ENCODE results near the gene P4HA3.

DNA sequence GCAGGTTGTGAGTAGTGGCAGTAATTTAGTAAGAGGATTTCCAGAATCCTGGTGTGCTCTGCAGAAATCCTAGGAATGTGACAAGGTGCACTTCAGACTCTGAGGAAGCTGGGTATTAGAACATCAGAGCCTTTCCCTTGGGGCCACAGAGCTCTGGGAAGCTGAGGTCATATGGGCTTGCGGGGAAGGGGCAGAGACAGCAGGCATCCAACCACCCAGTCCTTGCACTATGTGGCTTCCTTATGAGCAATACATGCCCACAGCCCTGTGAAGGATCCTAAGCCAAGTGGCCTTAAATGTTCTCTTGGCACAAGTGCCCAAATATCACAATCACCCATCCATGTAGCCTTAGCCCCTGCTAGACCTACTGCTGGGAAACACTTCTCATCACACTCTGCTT is 46.2 kb downstream of the P4HA3 start:
- TF ChIP-seq ZNF70 (CRISPR knock-in tag; IDR thresholded peaks at IDR 0.05) = no peak
- no peak for TF ChIP-seq OSR1 (CRISPR knock-in tag; IDR thresholded peaks at IDR 0.05)
- TF ChIP-seq, protein P1, sequence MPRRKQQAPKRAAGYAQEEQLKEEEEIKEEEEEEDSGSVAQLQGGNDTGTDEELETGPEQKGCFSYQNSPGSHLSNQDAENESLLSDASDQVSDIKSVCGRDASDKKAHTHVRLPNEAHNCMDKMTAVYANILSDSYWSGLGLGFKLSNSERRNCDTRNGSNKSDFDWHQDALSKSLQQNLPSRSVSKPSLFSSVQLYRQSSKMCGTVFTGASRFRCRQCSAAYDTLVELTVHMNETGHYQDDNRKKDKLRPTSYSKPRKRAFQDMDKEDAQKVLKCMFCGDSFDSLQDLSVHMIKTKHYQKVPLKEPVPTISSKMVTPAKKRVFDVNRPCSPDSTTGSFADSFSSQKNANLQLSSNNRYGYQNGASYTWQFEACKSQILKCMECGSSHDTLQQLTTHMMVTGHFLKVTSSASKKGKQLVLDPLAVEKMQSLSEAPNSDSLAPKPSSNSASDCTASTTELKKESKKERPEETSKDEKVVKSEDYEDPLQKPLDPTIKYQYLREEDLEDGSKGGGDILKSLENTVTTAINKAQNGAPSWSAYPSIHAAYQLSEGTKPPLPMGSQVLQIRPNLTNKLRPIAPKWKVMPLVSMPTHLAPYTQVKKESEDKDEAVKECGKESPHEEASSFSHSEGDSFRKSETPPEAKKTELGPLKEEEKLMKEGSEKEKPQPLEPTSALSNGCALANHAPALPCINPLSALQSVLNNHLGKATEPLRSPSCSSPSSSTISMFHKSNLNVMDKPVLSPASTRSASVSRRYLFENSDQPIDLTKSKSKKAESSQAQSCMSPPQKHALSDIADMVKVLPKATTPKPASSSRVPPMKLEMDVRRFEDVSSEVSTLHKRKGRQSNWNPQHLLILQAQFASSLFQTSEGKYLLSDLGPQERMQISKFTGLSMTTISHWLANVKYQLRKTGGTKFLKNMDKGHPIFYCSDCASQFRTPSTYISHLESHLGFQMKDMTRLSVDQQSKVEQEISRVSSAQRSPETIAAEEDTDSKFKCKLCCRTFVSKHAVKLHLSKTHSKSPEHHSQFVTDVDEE (CRISPR knock-in tag; IDR thresholded peaks at IDR 0.05) = no peak
- TF ChIP-seq TOX (CRISPR knock-in tag; IDR thresholded peaks at IDR 0.05; ENCODE audit: borderline replicate concordance) = no peak
- no peak for TF ChIP-seq TCF4 (CRISPR knock-in tag; IDR thresholded peaks at IDR 0.05; ENCODE audit: borderline replicate concordance)
- TF ChIP-seq, protein P2, sequence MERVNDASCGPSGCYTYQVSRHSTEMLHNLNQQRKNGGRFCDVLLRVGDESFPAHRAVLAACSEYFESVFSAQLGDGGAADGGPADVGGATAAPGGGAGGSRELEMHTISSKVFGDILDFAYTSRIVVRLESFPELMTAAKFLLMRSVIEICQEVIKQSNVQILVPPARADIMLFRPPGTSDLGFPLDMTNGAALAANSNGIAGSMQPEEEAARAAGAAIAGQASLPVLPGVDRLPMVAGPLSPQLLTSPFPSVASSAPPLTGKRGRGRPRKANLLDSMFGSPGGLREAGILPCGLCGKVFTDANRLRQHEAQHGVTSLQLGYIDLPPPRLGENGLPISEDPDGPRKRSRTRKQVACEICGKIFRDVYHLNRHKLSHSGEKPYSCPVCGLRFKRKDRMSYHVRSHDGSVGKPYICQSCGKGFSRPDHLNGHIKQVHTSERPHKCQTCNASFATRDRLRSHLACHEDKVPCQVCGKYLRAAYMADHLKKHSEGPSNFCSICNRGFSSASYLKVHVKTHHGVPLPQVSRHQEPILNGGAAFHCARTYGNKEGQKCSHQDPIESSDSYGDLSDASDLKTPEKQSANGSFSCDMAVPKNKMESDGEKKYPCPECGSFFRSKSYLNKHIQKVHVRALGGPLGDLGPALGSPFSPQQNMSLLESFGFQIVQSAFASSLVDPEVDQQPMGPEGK (CRISPR knock-in tag; IDR thresholded peaks at IDR 0.05; ENCODE audit: borderline replicate concordance) = no peak
- TF ChIP-seq ARNTL (CRISPR knock-in tag; IDR thresholded peaks at IDR 0.05; ENCODE audit: borderline replicate concordance, low read depth) = no peak
- TF ChIP-seq, protein P3, sequence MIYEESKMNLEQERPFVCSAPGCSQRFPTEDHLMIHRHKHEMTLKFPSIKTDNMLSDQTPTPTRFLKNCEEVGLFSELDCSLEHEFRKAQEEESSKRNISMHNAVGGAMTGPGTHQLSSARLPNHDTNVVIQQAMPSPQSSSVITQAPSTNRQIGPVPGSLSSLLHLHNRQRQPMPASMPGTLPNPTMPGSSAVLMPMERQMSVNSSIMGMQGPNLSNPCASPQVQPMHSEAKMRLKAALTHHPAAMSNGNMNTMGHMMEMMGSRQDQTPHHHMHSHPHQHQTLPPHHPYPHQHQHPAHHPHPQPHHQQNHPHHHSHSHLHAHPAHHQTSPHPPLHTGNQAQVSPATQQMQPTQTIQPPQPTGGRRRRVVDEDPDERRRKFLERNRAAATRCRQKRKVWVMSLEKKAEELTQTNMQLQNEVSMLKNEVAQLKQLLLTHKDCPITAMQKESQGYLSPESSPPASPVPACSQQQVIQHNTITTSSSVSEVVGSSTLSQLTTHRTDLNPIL (CRISPR knock-in tag; IDR thresholded peaks at IDR 0.05; ENCODE audit: low read depth) = no peak
- TF ChIP-seq, protein P4, sequence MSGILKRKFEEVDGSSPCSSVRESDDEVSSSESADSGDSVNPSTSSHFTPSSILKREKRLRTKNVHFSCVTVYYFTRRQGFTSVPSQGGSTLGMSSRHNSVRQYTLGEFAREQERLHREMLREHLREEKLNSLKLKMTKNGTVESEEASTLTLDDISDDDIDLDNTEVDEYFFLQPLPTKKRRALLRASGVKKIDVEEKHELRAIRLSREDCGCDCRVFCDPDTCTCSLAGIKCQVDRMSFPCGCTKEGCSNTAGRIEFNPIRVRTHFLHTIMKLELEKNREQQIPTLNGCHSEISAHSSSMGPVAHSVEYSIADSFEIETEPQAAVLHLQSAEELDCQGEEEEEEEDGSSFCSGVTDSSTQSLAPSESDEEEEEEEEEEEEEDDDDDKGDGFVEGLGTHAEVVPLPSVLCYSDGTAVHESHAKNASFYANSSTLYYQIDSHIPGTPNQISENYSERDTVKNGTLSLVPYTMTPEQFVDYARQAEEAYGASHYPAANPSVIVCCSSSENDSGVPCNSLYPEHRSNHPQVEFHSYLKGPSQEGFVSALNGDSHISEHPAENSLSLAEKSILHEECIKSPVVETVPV (CRISPR knock-in tag; IDR thresholded peaks at IDR 0.05) = no peak
- no peak for TF ChIP-seq CSDC2 (CRISPR knock-in tag; IDR thresholded peaks at IDR 0.05)
